ENCODE measurements around the gene ANKLE1.

Gene ANKLE1, protein sequence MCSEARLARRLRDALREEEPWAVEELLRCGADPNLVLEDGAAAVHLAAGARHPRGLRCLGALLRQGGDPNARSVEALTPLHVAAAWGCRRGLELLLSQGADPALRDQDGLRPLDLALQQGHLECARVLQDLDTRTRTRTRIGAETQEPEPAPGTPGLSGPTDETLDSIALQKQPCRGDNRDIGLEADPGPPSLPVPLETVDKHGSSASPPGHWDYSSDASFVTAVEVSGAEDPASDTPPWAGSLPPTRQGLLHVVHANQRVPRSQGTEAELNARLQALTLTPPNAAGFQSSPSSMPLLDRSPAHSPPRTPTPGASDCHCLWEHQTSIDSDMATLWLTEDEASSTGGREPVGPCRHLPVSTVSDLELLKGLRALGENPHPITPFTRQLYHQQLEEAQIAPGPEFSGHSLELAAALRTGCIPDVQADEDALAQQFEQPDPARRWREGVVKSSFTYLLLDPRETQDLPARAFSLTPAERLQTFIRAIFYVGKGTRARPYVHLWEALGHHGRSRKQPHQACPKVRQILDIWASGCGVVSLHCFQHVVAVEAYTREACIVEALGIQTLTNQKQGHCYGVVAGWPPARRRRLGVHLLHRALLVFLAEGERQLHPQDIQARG

DNA sequence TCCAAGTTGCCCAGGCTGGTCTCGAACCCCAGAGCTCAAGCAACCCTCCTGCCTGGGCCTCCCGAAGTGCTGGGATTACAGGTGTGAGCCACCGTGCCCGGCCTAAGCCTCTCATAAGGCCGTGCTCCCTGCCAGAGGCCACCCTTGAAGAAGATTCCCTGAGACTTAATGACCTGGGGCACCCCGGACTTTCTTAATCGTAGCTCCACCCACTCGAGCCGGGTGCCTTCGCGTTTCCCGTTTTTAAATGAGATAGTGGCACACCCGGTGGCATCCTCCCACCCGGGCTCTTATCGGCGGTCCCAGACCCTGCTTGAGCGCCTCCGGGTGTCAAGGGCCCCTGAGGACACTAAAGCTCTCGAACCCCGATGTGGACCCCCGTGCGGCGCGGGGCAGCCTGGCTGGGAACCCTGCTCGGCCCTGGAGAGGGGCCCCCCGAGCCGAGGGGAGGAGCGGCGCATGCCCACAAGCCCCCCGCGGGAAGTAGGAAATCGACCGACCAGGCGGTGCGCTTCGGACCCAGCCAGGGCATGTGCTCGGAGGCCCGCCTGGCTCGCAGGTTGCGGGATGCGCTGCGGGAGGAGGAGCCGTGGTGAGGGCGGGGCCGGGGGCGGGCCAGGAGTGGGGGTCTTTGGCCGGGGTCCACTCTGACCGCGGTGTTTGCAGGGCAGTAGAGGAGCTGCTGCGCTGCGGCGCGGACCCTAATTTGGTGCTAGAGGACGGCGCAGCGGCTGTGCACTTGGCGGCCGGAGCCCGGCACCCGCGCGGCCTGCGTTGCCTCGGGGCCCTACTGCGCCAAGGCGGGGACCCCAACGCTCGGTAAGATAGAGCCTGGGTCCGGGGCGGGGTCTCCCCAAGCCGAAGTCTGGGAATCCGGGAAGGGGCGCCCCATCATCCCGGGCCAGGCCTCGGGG, at the start of gene ANKLE1:
Gene ANKLE1 (plus strand): TSS at position 511 of the 914 bp plus-strand sequence. CDS start 20 bp downstream, at position 531.
- DNase-seq (ENCODE audit: low read depth) = no peak

DNA sequence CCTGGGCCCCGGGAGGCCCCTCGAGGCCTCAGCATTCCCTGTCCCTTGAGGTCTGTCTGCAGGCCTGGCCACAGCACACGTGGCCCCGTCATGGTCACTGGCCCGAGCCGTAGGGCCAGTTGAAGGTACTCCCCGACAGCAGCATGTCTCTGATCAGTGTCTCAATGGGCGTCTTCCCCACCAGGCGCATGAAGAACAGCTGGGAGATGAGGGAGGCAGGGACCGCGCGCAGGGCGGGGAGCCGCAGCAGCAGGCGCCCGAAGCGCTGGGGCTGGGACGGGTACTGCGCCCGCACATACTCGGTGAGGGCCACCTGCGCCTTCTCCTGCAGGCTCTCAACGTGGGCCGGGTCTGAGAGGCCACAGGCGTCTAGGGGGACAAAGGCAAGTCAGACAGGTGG, 49.4 kb upstream of the ANKLE1 start:
- no peak for DNase-seq (ENCODE audit: low read depth)

DNA sequence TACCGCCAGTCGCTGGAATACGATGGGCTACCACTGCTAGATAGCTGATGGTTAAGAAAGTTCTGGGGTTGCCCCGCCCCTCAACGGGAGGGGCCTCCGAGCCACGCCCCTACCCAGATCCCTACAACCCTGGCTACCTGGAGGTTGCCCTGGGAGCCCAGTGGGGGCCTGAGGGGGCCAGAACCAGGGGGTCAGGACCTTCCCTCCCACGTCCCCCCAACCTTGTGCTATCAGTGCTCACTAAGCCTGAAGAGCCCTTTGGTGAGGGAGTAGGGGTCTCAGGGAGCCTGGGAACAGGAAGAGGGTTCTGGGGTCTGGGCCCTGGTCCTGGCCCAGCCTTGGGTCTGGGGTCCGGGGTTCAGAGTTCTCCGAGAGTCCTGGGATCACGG, 46.8 kb upstream of the ANKLE1 start:
- peak; percentile 34 for DNase-seq (ENCODE audit: low read depth)

DNA sequence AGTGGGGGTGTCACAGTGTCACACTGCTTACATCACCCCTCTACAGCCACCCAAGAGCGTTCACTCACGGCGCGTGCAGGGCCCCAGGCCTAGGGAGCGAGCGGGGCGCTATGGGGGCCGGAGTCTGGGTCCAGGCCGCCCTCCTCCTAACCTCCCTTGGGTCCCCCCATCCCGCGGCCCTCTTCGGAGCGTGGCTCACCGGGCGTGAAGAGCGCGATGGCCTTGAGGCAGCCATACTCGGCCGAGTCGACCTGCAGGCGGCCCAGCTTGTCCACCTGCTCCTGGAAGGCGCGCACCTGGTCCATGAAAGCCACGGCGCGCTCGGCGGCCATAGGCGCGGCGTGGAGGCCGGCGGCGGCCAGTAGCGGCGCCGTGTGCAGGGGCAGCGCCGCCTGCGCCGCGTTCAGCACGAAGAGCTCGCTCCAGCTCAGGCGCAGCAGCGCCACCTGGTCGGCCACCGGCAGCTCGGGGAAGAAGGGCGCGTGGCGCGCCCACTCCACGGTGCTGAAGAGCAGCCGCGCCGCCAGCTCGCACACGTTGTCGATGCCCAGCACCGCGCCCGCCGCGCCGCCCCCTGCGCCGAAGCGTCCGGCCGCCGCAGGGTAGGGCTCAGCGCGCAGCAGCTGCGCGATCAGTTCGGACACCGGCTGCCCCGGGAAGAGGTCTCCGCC, 46.3 kb upstream of the ANKLE1 start:
- DNase-seq (ENCODE audit: low read depth) = peak; percentile 52

DNA sequence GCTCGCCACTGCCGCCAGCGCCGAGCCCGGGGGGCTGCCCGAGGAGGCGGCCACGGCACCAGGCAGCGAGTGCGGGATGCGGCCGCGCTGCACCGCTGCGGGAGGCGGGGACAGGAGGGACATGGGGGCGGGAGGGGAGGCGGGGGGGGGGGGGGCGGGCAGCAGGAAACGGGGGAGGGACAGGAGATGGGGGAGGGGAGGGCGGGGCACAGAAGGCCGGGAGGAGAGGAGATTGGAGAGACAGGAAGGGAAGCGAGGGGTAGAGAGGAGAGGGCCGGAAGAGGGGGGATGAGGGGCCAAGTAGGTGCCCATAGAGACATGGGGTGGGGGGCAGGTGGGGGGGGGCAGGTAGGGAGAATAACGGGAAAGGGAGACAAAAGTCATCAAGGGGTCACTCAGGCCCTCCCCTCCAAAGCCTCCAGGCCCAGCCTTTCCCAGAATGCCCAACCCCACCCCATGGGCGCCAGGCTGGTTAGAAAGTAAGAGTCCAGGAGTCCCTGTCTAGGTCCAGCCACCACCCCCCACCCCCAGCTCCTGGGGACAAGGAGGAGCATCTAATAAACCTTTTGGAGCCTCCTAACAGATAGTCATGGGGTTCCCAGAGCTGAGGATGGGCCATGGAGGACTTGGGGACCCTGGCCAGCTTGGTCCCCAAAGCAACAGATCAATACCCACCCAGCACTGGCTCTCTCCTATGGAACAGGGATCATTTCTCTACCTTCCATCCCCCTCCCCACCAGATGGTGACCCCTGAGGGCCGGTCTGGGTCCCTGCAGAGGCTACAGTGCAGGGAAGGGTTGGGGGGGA, 45.5 kb upstream of the ANKLE1 start:
- DNase-seq (ENCODE audit: low read depth) = no peak

DNA sequence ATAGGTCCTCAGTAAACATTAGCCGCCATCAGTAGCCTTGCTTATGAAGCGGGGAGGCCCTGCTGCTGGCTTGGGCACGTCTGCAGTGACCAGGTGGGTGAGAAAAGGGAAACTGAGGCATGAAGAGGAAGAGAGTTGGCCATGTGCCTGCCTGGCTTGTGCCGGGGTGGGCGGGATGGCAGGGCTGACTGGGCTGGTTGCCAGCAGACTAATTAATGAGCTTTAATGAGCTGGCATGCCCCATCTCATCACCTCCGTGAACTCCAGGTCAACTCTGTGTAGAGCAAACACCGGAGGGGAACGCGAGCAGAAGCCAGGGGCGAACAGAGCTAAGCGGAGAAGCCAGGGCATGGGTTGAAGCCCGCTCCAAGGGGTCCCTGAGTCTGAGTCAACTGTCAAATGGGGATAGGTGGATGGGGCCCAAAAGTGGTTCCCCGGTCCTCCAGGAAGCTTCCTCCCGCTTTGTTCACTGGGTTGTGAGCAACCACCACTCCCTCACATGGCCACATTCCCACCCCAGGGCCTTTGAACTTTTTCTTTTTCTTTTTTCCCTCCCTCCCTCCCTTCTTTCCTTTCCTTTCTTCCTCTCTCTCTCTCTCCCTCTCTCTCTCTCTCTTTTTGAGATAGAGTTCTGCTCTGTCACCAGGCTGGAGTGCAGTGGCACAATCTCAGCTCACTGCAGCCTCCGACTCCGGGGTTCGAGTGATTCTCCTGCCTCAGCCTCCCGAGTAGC, 44.7 kb upstream of the ANKLE1 start:
- no peak for DNase-seq (ENCODE audit: low read depth)

DNA sequence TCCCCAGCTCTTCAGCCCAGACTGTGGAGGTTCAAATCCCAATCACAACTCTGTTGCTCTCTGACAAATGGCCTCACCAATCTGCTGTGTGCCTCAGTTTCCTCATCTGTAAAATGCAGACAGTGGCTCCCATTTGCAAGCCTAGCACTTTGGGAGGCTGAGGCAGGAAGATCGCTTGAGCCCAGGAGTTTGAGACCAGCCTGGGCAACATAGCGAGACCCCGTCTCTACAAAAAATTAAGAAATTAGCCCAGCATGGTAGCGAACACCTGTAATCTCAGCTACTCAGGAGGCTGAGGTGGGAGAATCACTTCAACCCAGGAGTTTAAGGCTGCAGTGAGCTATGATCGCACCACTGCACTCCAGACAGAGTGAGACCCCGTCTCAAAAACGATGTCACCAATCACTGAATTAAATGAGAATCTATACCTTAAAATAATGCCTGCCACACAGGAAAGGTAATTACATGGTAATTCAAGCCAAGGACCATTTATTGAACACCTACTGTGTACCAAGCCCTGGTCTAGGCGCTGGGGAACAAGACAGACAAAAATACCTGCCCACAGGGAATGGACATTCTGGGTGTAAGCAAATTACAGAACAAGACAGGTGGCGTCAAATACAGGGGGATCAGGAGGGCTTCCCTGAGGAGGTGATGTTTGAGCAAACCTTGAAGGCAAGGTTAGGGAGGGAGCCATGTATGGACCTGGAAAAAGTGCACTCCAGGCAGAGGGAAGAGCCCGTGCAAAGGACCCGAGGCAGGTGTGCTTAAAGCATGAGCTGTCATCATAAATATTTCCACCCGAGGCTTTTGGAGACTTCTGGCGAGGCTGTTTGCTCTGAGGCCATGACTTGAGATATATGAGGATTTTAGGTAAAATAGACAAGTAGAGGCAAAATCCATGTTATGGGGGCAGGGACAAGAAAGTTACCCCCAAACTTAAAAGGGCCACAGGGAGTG, 43.7 kb upstream of the ANKLE1 start:
- DNase-seq (ENCODE audit: low read depth) = no peak

DNA sequence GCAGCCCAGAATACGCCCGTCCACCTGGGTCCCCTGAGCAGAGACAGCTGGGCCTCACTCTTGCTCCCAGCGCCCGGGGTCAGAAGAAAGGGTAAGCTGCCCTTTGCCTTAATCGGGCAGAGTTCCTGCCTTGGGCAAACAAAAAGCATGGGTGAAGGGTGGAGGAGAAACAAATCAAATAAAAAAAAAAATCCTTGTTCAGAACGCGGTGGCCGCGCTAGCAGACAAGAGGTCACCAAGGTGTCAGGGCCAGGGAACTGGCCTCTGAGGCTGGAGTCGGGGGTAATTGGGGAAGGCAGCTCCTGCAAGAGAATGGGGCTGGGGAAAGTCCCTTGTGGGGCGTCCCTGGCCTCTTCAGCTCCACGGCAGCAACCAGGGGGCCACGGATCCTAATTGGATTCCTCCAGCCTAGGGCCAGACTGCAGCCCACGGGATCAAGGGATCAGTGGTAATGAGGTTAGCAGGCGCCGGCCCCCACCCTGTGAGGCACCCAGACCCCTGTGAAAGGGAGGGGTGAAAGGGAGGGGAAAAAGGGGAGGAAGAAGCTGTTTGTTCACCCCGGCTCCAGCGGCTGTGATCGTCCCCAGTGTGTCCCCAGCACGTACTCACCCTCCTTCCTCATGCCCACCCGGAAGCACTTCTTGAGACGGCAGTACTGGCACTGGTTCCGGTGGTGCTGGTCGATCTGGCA, 41.5 kb upstream of the ANKLE1 start:
- no peak for DNase-seq (ENCODE audit: low read depth)

DNA sequence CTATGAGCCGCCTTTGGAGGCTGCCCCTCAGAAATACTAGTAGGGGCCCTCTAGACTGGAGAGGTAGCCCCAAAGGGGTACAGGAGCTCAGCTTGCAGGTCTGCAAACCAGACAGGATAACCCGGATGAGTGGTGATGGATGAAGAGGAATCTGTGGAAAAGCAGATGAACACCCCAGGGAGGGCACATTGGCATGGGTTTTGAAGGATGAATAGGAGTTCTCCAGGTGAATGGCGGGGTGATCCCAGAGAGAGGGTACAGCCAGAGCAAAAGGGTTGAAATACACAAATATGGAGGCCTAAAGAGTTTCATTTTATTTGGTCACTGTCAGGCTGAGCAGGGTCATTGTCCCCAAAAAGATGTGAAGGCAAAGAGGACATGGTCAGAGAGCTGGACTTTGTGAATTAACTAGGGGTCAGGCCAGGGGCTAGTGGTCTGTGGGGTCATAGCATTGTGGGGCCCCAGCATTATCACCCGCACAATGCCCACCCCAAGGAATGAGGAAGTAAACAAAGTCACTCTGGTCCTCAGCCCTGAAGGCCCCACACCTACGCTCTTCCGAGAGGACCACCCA, 40.8 kb upstream of the ANKLE1 start:
- DNase-seq (ENCODE audit: low read depth) = no peak

DNA sequence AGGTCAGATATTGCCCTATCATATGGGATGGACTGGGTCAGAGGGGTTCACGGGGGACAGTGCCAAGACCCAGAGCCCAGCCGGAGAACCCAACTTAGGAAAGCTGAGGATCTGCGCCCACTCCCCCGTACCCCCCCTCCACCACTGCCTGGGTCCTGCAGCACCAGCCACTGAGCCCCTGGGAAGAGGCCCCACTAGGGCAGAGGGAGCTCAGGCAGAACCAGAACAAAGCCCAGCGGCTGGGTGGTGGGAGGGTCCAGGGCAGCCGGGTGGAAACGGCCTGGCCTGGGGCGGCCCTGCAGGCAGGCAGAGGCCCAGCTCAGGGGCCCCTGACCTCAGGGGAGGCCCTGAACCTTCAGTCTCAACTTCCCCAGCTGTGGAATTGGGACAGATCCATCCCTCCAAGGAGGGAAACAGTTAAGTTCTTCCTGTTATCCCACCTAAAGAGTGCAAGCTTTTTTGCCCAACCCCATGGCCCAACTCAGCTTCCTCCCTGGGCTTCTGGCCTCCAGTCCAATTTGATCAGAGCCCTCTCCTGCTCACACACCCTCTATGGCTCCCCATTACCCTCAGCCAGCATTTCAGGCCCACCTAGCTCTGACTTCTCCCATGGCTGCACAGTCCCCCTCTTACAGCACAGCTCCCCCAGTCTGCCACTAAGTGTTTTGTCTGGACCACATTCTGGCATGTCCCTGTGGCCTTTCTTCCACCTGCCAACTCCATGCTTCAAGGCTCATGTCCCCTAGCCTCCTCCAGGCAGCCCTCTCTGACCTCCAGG, 39.1 kb upstream of the ANKLE1 start:
- DNase-seq (ENCODE audit: low read depth) = no peak

DNA sequence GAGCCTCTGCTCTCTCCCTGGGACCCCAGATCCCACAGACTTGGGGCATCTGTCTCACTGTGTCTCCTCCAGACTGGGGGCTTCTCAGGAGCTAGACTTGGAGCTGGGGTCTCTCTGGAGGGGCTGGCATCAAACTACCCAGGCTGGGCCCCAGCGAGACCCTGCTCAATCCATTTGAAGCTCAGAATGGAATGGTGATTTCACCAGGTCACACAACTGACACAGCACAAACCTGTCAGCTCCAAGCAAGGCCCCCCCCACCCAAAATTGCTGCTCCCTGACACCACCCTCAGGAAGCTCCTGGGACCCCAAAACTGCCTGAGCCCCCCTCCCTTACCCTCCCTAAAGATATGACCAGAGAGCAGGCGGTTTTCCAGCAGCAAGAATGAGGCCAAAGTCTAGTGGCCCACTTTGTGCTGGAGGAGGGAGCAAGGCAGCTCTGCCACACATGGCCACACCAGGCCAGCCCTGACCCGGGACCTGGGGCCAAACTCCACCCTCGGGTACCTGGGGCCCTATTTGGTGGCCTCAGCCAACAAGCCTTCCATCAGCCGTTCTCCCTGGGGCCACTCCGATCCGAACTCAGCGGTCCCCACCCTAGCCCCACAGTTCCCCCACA, 38.4 kb upstream of the ANKLE1 start:
- no peak for DNase-seq (ENCODE audit: low read depth)

DNA sequence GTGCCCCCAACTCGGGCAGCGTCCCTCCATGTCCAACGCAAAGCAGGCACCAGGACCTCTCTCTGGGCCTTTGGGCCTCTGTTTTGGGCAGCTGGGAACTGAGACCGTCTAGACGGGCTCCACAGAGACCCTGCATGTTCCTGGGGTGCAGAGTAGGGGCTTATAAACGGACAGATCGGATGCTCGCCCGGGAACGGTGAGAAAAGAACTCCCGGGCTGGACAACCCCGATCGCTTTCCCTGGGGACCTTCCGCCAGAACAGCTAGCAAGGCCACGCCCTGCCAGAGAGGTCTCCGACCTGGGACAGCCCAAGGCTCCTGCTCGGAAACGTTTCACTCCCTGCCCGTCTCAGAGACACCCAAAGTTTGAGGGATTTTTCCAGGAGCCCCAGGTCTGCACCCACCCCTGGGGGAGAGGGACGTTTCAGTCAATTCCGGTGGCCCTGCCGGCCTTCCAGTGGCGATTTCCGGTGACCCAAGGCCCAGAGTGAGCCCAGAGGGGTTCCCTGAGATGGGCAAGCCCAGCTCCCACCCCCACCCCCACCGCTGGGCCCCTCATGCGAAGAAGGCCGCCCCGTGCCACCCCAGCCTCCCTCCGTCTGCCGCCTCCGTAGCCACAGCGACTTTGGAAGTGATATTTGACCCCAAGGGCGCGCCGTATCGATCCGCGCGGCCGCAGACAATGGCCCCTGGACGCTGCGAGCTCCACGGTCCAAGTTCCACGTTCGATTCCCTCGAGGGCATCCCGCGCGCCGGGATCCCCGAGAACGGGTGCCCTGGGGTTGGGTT, 37.7 kb upstream of the ANKLE1 start:
- DNase-seq (ENCODE audit: low read depth) = no peak

DNA sequence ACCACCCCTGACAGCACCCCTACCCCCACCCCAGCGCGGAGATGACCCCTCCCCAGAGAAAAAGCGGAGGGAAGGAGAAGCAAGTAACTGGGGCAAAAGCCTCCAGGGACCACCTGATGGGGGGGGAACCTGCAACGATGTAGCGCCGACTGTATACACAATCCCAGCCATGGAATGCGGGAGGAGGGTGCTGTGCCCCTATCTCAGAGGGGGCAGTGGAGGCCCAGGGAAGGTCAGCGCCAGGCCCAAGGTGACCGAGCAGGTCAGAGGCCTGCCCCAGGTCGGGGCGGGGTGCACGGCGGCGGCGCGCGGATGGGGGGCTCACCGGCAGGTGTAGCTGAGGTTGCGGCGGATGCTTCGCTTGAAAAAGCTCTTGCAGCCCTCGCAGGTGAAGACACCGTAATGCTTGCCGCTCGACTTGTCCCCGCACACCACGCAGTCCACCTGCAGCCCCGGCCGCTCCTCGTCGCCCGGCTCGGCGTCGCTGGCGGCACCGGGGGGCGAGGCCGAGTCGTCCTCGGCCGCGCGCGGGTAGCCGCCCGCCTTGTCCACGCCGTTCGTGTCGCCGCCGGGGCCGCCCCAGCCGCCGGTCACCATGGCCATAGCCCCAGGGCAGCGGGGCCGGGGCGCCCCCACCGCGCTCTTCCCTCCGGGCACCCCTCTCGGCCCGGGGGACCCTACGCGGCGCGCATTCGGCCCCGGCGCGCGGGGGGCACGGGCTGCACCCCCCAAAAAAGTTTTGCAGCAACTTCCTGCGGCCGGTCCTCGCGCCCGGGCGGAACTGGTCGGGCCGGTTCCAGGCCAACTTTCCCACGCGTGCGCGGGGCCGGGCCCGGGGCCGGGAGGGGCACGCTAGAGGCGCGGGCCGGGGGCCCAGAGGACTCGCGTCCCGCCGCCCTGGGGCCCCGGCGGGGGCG, 36.8 kb upstream of the ANKLE1 start:
- DNase-seq (ENCODE audit: low read depth) = no peak

DNA sequence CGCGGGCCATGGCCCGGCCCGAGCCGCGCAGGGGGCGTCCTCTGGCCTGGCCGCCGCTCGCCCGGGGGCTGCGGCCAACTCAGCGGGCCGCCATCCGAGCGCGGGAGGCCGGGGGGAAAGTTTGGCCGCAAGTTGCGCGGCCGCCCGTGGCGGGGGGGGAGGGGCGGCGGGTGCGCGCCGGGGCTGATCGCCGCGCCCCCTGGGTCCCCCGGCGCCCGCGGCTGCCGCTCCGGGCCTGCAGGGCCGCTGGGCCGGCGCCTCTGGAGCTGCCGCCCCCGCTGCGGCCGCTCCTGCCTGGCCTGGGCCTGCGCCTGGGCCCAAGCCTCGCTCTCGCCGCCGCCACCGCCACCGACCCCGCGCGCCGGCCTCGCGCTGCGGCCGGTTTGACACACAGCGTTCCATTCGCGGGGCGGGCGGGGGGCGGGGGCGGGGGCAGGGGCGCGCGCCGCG, 36.1 kb upstream of the ANKLE1 start, which contains the start of gene NR2F6:
Gene NR2F6 (minus strand): TSS at position 385 of the 450 bp plus-strand sequence. CDS start 699 bp downstream, outside the sequence.
- no peak for DNase-seq (ENCODE audit: low read depth)
